Tibial nerve (tissue), 4 donors: Measurements from ENCODE around the gene FAM180A. TPM values are rescaled to one million over a fixed set of nuclear protein-coding genes. Genes with fewer than 3 reads are reported as not detected.

ENCODE experiments used
- DNase-seq, 2 donors: peaks; one replicate each; pipeline ENCODE4 v3.0.0-alpha.2; 2019; ENCODE audit warnings: low spot score in 2 of 2
- H3K27ac ChIP-seq, 4 donors: fragments of 200-600 bp; sonication (generic) in 3 of 4; one replicate each; pipeline ENCODE4 v1.5.1; 2017 to 2019; ENCODE audit warnings: mild to moderate bottlenecking in 1 of 4
- H3K27me3 ChIP-seq, 2 donors: fragments of 200-600 bp; sonication (generic) in 1 of 2; one replicate each; pipeline versions ENCODE4 v1.5.1 to v1.6.0; 2017 to 2019
- H3K36me3 ChIP-seq, 3 donors: fragments of 200-600 bp; sonication (generic); one replicate each; pipeline ENCODE4 v1.5.1; 2018 to 2019
- H3K4me1 ChIP-seq, 4 donors: fragments of 200-600 bp; sonication (generic) in 3 of 4; one replicate each; pipeline ENCODE4 v1.5.1; 2017 to 2019
- H3K4me3 ChIP-seq, 4 donors: fragments of 200-600 bp; sonication (generic) in 3 of 4; one replicate each; pipeline ENCODE4 v1.5.1; 2017 to 2019; ENCODE audit warnings: mild to moderate bottlenecking in 1 of 4, moderate library complexity in 1 of 4
- H3K9me3 ChIP-seq, 4 donors: fragments of 200-600 bp; sonication (generic) in 3 of 4; one replicate each; pipeline ENCODE4 v1.5.1; 2017 to 2019
- CTCF ChIP-seq, 5 experiments: fragments of 200-600 bp in 3 of 5; fragments of 450-650 bp in 2 of 5; sonication (generic) in 3 of 5; IDR thresholded peaks; one replicate each; pipeline ENCODE4 v1.5.1; 2016 to 2019; ENCODE audit warnings: antibody characterized with exemption in 5 of 5, mild to moderate bottlenecking in 3 of 5, moderate library complexity in 2 of 5
- EP300 ChIP-seq, 2 donors: sonication (generic); formaldehyde crosslinking; IDR thresholded peaks; one replicate each; pipeline ENCODE4 v1.6.1; 2017; ENCODE audit warnings: antibody characterized with exemption in 2 of 2, mild to moderate bottlenecking in 1 of 2
- POLR2A ChIP-seq, 2 donors: fragments of 450-650 bp; IDR thresholded peaks; one replicate each; pipeline ENCODE4 v1.6.1; 2017; ENCODE audit warnings: antibody characterized with exemption in 2 of 2, mild to moderate bottlenecking in 2 of 2, moderate library complexity in 2 of 2
- WGBS, 2 donors: methylation state at CpG; one replicate each; pipeline ENCODE4 v1.1.5; 2018; 5-methylcytosine and 5-hydroxymethylcytosine counted together
- total RNA-seq, 4 donors: library from RNA; depleted of rRNA; stranded (reverse); fragments of >200 nt; gene quantifications; one replicate each; pipeline ENCODE4 v1.1.0, GENCODE V29; 2016

Gene FAM180A
- total RNA-seq, result 1 to 10 TPM; 2.1 to 7.7 (median 3.7) TPM

DNA sequence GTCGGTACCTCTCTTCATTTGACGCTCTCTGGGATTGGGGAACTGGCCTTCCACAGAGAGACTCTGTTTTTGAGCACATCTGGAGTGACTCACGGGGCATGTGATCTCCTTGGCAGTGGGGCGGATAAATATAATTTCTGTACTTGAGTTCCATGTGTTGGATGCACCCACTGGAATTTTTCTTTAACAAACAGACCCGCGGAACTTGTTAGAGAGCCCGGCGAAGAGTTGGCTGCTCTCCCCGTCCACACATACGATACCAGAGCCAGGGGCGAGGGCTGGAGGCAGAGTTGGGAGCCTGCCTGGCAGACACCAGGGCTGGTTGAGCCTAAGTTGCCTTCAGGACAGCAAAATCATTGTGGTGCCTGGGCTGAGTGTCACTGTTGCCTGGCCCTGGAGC, at the start of gene FAM180A:
Gene FAM180A (minus strand): TSS at position 44 of the 400 bp plus-strand sequence. CDS start 233 bp downstream, outside the sequence.
- DNase-seq, result peak; percentile 24 to 53
- Histone ChIP-seq H3K4me3 (peak within 1 kb of the TSS in 1 of 4 donors; percentile 28), H3K36me3 (no peaks in the 10 kb centered on the region), H3K27ac (peak within 1 kb of the TSS; percentile 40 to 85 (median 46)), H3K27me3 (no peaks in the 10 kb centered on the region), H3K4me1 (peaks cover 0 to 25% (median 0%) of the 10 kb centered on the region in 4 donors), H3K9me3 (no peaks in the 10 kb centered on the region)
- TF ChIP-seq EP300 (IDR thresholded peaks at IDR 0.05), result peak in 1 of 2 donors; percentile 64
- TF ChIP-seq POLR2A (IDR thresholded peaks at IDR 0.05), result no peak
- no peak for TF ChIP-seq CTCF (IDR thresholded peaks at IDR 0.05)
- 61 to 65% methylated on average over 11 of the region's 11 CpGs for WGBS, 2 donors

- no peaks in the 10 kb centered on the region for H3K27me3 ChIP-seq
- H3K4me1 ChIP-seq, result peaks cover 0 to 22% (median 0%) of the 10 kb centered on the region in 4 donors
- 65 to 71% methylated on average over 4 of the region's 4 CpGs for WGBS, 2 donors
- no peaks in the 10 kb centered on the region for H3K9me3 ChIP-seq
- H3K36me3 ChIP-seq, result no peaks in the 10 kb centered on the region
- DNase-seq, result no peak
- TF ChIP-seq POLR2A (IDR thresholded peaks at IDR 0.05), result no peak
- TF ChIP-seq CTCF (IDR thresholded peaks at IDR 0.05), result no peak
- no peak for TF ChIP-seq EP300 (IDR thresholded peaks at IDR 0.05)
- H3K27ac ChIP-seq, result no peak overlapping the region
- H3K4me3 ChIP-seq, result no peak overlapping the region
Measured at GRCh38 chr7:135798095-135798494, 49.5 kb upstream of the FAM180A start.

DNA sequence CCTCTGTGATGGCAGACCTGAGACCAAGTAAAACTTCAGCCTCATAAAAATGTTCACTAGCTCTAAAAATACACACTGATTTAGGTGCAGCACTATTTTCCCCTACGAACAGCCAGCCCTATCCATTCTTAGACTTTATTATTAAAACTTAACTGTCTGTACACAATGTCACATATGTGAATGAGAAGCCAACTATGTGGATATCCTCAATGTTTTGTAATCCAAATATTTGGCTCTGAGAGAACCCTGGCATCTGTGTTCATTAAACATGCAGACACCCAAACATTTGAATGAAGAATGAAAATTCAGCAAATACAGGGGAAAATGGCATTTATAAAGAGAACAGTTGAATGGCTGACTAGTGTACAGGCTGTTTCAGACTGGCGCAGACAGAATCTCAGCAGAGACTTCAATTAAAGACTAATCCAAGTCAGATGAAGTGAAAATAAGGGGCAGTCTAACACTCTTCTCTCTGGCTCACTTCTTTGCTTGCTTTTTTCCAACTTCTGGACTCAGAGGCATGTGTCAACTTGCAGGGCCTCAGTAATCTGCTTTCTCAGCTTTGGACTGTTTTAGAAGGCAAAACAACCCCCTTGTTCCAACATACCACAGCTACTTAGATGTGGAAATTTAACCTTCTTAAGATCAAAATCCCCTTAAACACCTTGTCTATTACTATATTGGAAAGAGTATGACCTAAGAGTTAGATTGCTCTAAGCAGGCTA, 47.4 kb upstream of the FAM180A start:
- 56 to 57% methylated on average over 2 of the region's 2 CpGs for WGBS, 2 donors
- no peak for TF ChIP-seq POLR2A (IDR thresholded peaks at IDR 0.05)
- TF ChIP-seq CTCF (IDR thresholded peaks at IDR 0.05), result no peak
- no peak for TF ChIP-seq EP300 (IDR thresholded peaks at IDR 0.05)
- Histone ChIP-seq H3K4me3 (no peak overlapping the region), H3K36me3 (no peaks in the 10 kb centered on the region), H3K27ac (peak overlapping the region in 2 of 4 donors; percentile 52 to 58), H3K27me3 (no peaks in the 10 kb centered on the region), H3K4me1 (peaks cover 0 to 23% (median 0%) of the 10 kb centered on the region in 4 donors), H3K9me3 (no peaks in the 10 kb centered on the region)
- no peak for DNase-seq

DNA sequence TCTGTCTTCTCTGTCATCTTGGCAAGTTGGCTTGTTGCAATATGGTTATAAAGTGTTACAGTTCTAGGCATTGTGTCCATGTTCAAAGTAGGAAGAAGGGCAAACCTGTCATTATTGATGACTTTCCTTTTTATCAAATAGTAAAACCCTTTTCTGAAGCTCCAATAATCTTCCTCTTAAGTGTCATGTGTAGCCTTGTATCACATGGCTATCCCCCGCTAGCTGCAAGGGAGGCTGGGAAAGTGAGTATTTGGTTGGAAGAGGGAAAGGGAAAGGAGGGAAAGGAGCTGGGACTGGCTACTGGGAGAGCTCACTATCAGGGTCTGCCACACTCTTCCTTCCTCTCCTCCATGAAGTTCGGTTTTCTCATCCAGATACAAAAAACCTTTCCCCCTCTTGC, 45.2 kb upstream of the FAM180A start:
- no peak for DNase-seq
- WGBS, 2 donors, result 90 to 91% methylated on average over 2 of the region's 2 CpGs
- H3K27me3 ChIP-seq, result no peaks in the 10 kb centered on the region
- no peak for TF ChIP-seq EP300 (IDR thresholded peaks at IDR 0.05)
- TF ChIP-seq POLR2A (IDR thresholded peaks at IDR 0.05), result no peak
- no peaks in the 10 kb centered on the region for H3K9me3 ChIP-seq
- no peak overlapping the region for H3K4me3 ChIP-seq
- H3K36me3 ChIP-seq, result no peaks in the 10 kb centered on the region
- peaks cover 0 to 17% (median 0%) of the 10 kb centered on the region in 4 donors for H3K4me1 ChIP-seq
- no peak overlapping the region for H3K27ac ChIP-seq

- Histone ChIP-seq H3K27me3 (no peaks in the 10 kb centered on the region), H3K4me3 (no peak overlapping the region), H3K27ac (no peak overlapping the region), H3K4me1 (peaks cover 0 to 17% (median 0%) of the 10 kb centered on the region in 4 donors), H3K9me3 (no peaks in the 10 kb centered on the region), H3K36me3 (no peaks in the 10 kb centered on the region)
- WGBS, 2 donors, result 88 to 91% methylated on average over 9 of the region's 9 CpGs
- no peak for DNase-seq
- no peak for TF ChIP-seq CTCF (IDR thresholded peaks at IDR 0.05)
- no peak for TF ChIP-seq POLR2A (IDR thresholded peaks at IDR 0.05)
- no peak for TF ChIP-seq EP300 (IDR thresholded peaks at IDR 0.05)
Measured at GRCh38 chr7:135792866-135793265, 44.3 kb upstream of the FAM180A start.
